Measurements from ENCODE around the gene PTPN14.

Gene PTPN14

GRCh38 chr1:214420341-214420740, 131.1 kb downstream of the PTPN14 start:
- H3K36me3 Mint-ChIP-seq (ENCODE audit: low read depth): peaks cover 10% of the 10 kb centered on the region
- H3K4me1 Mint-ChIP-seq: peaks cover 6% of the 10 kb centered on the region
- no peak overlapping the region for H3K27ac Mint-ChIP-seq
- H3K9me3 Mint-ChIP-seq: no peaks in the 10 kb centered on the region
- H3K4me3 Mint-ChIP-seq: no peak overlapping the region
- TF ChIP-seq CTCF (IDR thresholded peaks at IDR 0.05; ENCODE audit: unreplicated experiment in 3 of 3): no peak
- H3K27me3 Mint-ChIP-seq (ENCODE audit: low read depth): no peaks in the 10 kb centered on the region

- Mint-ChIP-seq H3K9me3 (no peaks in the 10 kb centered on the region), H3K27me3 (ENCODE audit: low read depth) (no peaks in the 10 kb centered on the region), H3K4me3 (no peak overlapping the region), H3K27ac (no peak overlapping the region), H3K4me1 (peaks cover 3% of the 10 kb centered on the region), H3K36me3 (ENCODE audit: low read depth) (peaks cover 8% of the 10 kb centered on the region)
- no peak for TF ChIP-seq CTCF (IDR thresholded peaks at IDR 0.05; ENCODE audit: unreplicated experiment in 3 of 3)
Observed at GRCh38 chr1:214419650-214420049, 131.8 kb downstream of the PTPN14 start.

- no peak overlapping the region for H3K4me3 Mint-ChIP-seq
Observed at GRCh38 chr1:214418391-214418790, 133.0 kb downstream of the PTPN14 start.

GRCh38 chr1:214417545-214418210, 133.7 kb downstream of the PTPN14 start:
- H3K27ac Mint-ChIP-seq: no peak overlapping the region
- H3K27me3 Mint-ChIP-seq (ENCODE audit: low read depth): no peaks in the 10 kb centered on the region
- no peak for TF ChIP-seq CTCF (IDR thresholded peaks at IDR 0.05; ENCODE audit: unreplicated experiment in 3 of 3)
- H3K9me3 Mint-ChIP-seq: no peaks in the 10 kb centered on the region
- peaks cover 16% of the 10 kb centered on the region for H3K36me3 Mint-ChIP-seq (ENCODE audit: low read depth)
- no peak overlapping the region for H3K4me3 Mint-ChIP-seq
- peaks cover 3% of the 10 kb centered on the region for H3K4me1 Mint-ChIP-seq

More at GRCh38 chr1:214418391-214418790, 133.0 kb downstream of the PTPN14 start:
- H3K4me1 Mint-ChIP-seq: peaks cover 3% of the 10 kb centered on the region
- TF ChIP-seq CTCF (IDR thresholded peaks at IDR 0.05; ENCODE audit: unreplicated experiment in 3 of 3): no peak
- peaks cover 12% of the 10 kb centered on the region for H3K36me3 Mint-ChIP-seq (ENCODE audit: low read depth)
- no peaks in the 10 kb centered on the region for H3K9me3 Mint-ChIP-seq
- no peak overlapping the region for H3K27ac Mint-ChIP-seq
- H3K27me3 Mint-ChIP-seq (ENCODE audit: low read depth): no peaks in the 10 kb centered on the region

GRCh38 chr1:214416858-214417257, 134.5 kb downstream of the PTPN14 start:
- no peaks in the 10 kb centered on the region for H3K9me3 Mint-ChIP-seq
- no peak overlapping the region for H3K27ac Mint-ChIP-seq
- no peak overlapping the region for H3K4me3 Mint-ChIP-seq
- peaks cover 3% of the 10 kb centered on the region for H3K4me1 Mint-ChIP-seq
- H3K27me3 Mint-ChIP-seq (ENCODE audit: low read depth): no peaks in the 10 kb centered on the region
- no peak for TF ChIP-seq CTCF (IDR thresholded peaks at IDR 0.05; ENCODE audit: unreplicated experiment in 3 of 3)
- peaks cover 23% of the 10 kb centered on the region for H3K36me3 Mint-ChIP-seq (ENCODE audit: low read depth)

- Mint-ChIP-seq H3K27ac (no peak overlapping the region), H3K9me3 (no peaks in the 10 kb centered on the region), H3K4me1 (peaks cover 3% of the 10 kb centered on the region), H3K4me3 (no peak overlapping the region), H3K27me3 (ENCODE audit: low read depth) (no peaks in the 10 kb centered on the region), H3K36me3 (ENCODE audit: low read depth) (peaks cover 19% of the 10 kb centered on the region)
- no peak for TF ChIP-seq CTCF (IDR thresholded peaks at IDR 0.05; ENCODE audit: unreplicated experiment in 3 of 3)
Observed at GRCh38 chr1:214416417-214416816, 135.0 kb downstream of the PTPN14 start.

Measured in nephron (organoid).